Type B pancreatic cell (in vitro differentiated cells): ENCODE results near the gene HTD2. TPM values are rescaled to one million over a fixed set of nuclear protein-coding genes. Genes with fewer than 3 reads are reported as not detected.

Source experiments
- DNase-seq: peaks from one replicate; pipeline ENCODE4 v3.0.0; 2021; ENCODE audit warnings: mixed read lengths; ENCODE audit not compliant: unreplicated experiment; ENCODE audit errors: extremely low spot score
- H3K27ac Mint-ChIP-seq: 2 replicates; pipeline ENCODE4 v1.8.0; 2021; ENCODE audit warnings: mild to moderate bottlenecking, mixed read lengths
- H3K27me3 Mint-ChIP-seq: 2 replicates; pipeline ENCODE4 v1.8.0; 2021; ENCODE audit warnings: mixed read lengths
- H3K36me3 Mint-ChIP-seq: 2 replicates; pipeline ENCODE4 v1.8.0; 2021; ENCODE audit warnings: mixed read lengths
- H3K4me1 Mint-ChIP-seq: one replicate; pipeline ENCODE4 v1.8.0; 2021; ENCODE audit warnings: mixed read lengths; ENCODE audit not compliant: unreplicated experiment
- H3K4me3 Mint-ChIP-seq: 2 replicates; pipeline ENCODE4 v1.8.0; 2021; ENCODE audit warnings: mild to moderate bottlenecking, mixed read lengths
- H3K9me3 Mint-ChIP-seq: 2 replicates; pipeline ENCODE4 v1.8.0; 2021; ENCODE audit warnings: mixed read lengths
- long read RNA-seq: library from polyadenylated mRNA; unstranded; transcript quantifications from one replicate; pipeline ENCODE4 v2.0.0, GENCODE V29; 2020
- total RNA-seq: library from RNA; stranded (reverse); gene quantifications from 2 replicates; pipeline ENCODE4 v1.2.1, GENCODE V29; 2021; ENCODE audit warnings: low replicate concordance
- TF ChIP-seq, protein P1 (sequence below): fragments of 200-600 bp; sonication (generic); conservative IDR thresholded peaks from 2 replicates; pipeline ENCODE4 v1.5.0; 2021; ENCODE audit warnings: antibody characterized with exemption, mild to moderate bottlenecking

HTD2 gene
- total RNA-seq = 10.6 and 11.4 TPM in 2 replicates
- long read RNA-seq, transcript HTD2-206 (5 exons, 1,378 nt) = minor isoform, 23 of 56 reads
- long read RNA-seq, transcript HTD2-201 (5 exons, 1,508 nt) = major isoform, 32 of 56 reads
- long read RNA-seq, partial matches to known transcripts = 0 of 56 reads
- long read RNA-seq, other reads (novel, unspliced or antisense) = 0 of 56 reads

DNA sequence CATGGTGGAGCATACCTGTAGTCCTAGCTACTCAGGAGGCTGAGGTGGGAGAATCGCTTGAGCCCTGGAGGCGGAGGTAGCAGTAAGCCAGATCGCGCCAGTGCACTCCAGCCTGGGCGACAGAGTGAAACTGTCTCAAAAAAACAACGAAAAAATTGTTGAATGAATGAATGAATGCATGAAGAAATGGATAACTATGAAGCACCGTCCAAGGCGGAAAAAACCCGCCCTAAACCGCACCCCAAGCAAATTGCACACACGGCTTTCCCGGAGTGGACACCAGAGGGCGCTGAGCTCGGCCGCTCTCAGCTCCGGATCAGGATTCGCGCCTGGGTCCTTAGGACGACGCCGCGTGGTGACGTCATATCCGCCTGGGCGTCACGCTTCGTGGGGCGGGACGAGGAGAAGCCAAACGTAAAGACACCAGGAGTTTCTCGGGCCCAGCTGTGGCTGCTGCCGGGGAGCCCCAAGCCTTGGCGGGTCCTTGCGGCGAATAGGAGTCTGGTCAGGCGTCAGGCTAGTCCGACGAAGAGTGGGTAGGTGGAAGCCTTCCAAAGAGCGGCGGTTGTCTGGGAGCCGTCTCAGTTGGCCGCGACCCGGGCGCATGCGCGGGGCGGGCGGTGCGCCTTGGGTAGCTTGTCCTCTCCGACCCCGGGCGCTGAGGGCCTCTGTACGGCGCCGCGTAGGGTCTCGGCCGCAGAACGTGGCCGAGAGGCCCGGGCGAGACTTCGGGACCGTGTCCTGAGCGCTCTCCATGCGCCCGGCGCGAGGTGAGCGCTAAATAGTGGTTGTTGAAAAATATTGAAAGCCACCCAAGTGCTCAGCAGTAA lies at the start of gene HTD2, which contains the start of gene RPP14:
Gene HTD2 (plus strand): TSS at position 639 of the 830 bp plus-strand sequence. CDS start 11,094 bp downstream, outside the sequence.
Gene RPP14 (plus strand): TSS at position 364 of the 830 bp plus-strand sequence. CDS start 4,085 bp downstream, outside the sequence.
- TF ChIP-seq, protein P1, sequence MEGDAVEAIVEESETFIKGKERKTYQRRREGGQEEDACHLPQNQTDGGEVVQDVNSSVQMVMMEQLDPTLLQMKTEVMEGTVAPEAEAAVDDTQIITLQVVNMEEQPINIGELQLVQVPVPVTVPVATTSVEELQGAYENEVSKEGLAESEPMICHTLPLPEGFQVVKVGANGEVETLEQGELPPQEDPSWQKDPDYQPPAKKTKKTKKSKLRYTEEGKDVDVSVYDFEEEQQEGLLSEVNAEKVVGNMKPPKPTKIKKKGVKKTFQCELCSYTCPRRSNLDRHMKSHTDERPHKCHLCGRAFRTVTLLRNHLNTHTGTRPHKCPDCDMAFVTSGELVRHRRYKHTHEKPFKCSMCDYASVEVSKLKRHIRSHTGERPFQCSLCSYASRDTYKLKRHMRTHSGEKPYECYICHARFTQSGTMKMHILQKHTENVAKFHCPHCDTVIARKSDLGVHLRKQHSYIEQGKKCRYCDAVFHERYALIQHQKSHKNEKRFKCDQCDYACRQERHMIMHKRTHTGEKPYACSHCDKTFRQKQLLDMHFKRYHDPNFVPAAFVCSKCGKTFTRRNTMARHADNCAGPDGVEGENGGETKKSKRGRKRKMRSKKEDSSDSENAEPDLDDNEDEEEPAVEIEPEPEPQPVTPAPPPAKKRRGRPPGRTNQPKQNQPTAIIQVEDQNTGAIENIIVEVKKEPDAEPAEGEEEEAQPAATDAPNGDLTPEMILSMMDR = peak; percentile 99
- H3K36me3 Mint-ChIP-seq = peaks cover 12% of the 10 kb centered on the region
- peaks cover 18% of the 10 kb centered on the region for H3K4me1 Mint-ChIP-seq
- H3K27me3 Mint-ChIP-seq = peaks cover 17% of the 10 kb centered on the region
- peak within 1 kb of the TSS; percentile 96 for H3K4me3 Mint-ChIP-seq
- peak; percentile 98 for DNase-seq
- H3K9me3 Mint-ChIP-seq = no peaks in the 10 kb centered on the region
- H3K27ac Mint-ChIP-seq = peak within 1 kb of the TSS; percentile 99

DNA sequence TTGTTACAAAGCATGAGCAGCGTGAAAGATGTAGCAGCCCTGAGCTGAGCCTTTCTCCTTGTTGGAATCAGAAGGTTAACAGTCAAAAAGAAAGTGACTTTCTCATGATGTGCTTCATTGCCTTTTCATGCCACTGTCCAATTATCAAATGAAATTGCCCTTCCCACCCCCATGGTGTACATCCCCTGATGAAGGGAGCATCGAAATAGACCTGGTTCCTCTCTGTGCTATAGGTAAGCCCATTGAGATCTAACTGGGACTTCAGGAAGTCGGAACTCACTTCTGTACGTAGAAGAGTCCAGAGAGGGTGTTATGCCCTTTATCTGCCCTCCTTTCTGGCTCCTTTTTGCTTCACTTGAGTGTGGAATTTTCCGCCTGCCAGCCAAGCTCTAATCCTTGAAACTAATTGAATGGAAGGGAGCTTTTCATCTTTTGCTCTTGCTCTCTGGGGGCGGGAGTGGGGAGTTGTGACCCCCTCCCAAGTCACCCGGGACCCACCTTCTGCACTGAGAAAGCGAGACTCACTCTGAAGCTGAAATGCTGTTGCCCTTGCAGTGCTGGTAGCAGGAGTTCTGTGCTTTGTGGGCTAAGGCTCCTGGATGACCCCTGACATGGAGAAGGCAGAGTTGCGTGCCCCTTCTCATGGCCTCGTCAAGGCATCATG lies 47.8 kb upstream of the HTD2 start:
- TF ChIP-seq, protein P1 = no peak
- Mint-ChIP-seq H3K27ac (peak overlapping the region; percentile 11), H3K4me1 (peaks cover 8% of the 10 kb centered on the region), H3K9me3 (no peaks in the 10 kb centered on the region), H3K27me3 (no peaks in the 10 kb centered on the region), H3K4me3 (no peak overlapping the region), H3K36me3 (peaks cover 15% of the 10 kb centered on the region)
- no peak for DNase-seq

DNA sequence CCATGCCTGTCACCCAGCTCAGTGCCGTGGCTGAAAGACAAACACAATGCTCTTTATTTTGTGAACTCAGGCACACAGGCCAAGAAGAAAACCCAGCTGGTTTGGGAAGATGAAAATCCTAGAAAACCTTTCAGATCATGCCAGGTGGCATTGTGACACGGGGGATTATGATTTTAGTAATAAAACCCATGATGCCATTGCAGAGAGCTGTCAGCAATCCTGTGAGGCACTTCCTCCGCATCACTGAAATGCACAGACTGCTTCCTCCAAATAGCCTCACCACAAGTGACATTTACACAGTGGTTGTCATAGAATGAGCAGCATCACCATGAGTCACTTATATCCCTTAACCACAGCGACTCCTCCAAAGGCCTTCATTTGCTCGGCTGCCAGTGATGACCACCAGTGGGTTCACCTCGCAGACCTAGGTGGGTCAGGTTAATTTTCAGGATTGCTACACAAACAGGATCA lies 46.0 kb upstream of the HTD2 start:
- H3K9me3 Mint-ChIP-seq = no peaks in the 10 kb centered on the region
- H3K27ac Mint-ChIP-seq = no peak overlapping the region
- H3K27me3 Mint-ChIP-seq = no peaks in the 10 kb centered on the region
- DNase-seq = no peak
- TF ChIP-seq, protein P1 = no peak
- peaks cover 4% of the 10 kb centered on the region for H3K4me1 Mint-ChIP-seq
- H3K4me3 Mint-ChIP-seq = no peak overlapping the region
- peaks cover 15% of the 10 kb centered on the region for H3K36me3 Mint-ChIP-seq

DNA sequence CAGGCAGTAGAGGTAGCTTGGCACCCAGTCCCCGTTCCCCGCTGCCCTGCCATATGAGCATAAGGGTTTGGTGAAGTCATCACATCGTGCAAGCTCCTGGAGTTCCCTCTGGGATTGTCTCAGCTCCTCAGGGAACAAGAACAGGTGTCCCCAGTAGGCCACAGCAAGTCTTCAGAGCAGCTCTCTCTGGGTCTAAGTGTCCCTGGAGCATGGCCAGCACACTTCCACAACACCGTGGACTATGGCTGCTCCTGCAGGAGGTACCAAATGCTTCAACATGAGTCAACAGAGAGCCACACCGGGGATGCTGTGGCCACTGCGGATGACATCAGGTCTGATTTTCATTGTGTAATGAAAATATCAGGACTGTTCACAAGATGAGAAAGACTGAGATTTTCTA lies 45.6 kb upstream of the HTD2 start:
- Mint-ChIP-seq H3K36me3 (peaks cover 15% of the 10 kb centered on the region), H3K4me1 (peaks cover 4% of the 10 kb centered on the region), H3K27ac (no peak overlapping the region), H3K4me3 (no peak overlapping the region), H3K27me3 (no peaks in the 10 kb centered on the region), H3K9me3 (no peaks in the 10 kb centered on the region)
- no peak for DNase-seq
- TF ChIP-seq, protein P1 = no peak

DNA sequence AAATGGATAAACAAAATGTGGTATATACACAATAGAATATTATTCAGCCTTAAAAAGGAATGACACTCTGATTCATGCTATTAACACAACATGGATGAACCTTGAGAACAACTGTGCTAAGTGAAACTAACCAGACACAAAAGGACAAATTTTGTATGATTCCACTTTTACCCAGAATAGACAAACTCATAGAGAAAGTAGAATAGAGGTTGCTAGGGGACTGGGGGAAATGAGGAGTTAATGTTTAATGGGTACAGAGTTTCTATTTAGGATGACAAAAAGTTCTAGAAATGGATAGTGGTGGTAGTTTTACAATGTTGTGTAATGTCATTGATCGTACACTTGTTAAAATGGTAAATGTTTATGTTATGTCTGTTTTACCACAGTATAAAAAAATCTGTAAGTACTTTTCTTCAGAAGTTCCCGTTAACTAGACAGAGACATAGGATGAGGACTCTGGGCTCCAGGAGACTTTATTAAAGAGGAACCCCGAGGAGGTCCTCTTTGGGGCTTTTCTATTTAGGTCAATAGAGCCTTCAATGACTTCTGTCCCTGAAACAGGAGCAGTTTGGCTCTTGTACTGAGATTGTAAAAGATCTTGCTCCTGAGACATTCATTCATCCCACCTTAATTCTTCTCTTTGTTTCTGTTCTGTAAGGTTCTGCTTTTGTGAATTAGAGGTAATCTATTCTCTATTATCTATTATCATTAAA lies 44.2 kb upstream of the HTD2 start:
- peaks cover 4% of the 10 kb centered on the region for H3K4me1 Mint-ChIP-seq
- no peaks in the 10 kb centered on the region for H3K9me3 Mint-ChIP-seq
- DNase-seq = no peak
- H3K36me3 Mint-ChIP-seq = peaks cover 15% of the 10 kb centered on the region
- TF ChIP-seq, protein P1 = no peak
- H3K27me3 Mint-ChIP-seq = no peaks in the 10 kb centered on the region
- no peak overlapping the region for H3K4me3 Mint-ChIP-seq
- no peak overlapping the region for H3K27ac Mint-ChIP-seq
